Peyer's patch (tissue), 4 donors: ENCODE measurements around the gene CFD.

ENCODE experiments used
- POLR2A ChIP-seq, 2 donors: fragments of 450-650 bp; IDR thresholded peaks; one replicate each; pipeline ENCODE4 v1.5.1; 2017; ENCODE audit warnings: antibody characterized with exemption in 2 of 2, mild to moderate bottlenecking in 2 of 2, moderate library complexity in 2 of 2
- TF ChIP-seq, protein P1 (sequence below), 6 experiments: fragments of 450-650 bp in 4 of 6; fragments of 200-600 bp in 2 of 6; sonication (generic) in 1 of 6; IDR thresholded peaks; one replicate each; pipeline ENCODE4 v1.5.1; 2017 to 2019; ENCODE audit warnings: antibody characterized with exemption in 6 of 6, mild to moderate bottlenecking in 3 of 6, moderate library complexity in 1 of 6

DNA sequence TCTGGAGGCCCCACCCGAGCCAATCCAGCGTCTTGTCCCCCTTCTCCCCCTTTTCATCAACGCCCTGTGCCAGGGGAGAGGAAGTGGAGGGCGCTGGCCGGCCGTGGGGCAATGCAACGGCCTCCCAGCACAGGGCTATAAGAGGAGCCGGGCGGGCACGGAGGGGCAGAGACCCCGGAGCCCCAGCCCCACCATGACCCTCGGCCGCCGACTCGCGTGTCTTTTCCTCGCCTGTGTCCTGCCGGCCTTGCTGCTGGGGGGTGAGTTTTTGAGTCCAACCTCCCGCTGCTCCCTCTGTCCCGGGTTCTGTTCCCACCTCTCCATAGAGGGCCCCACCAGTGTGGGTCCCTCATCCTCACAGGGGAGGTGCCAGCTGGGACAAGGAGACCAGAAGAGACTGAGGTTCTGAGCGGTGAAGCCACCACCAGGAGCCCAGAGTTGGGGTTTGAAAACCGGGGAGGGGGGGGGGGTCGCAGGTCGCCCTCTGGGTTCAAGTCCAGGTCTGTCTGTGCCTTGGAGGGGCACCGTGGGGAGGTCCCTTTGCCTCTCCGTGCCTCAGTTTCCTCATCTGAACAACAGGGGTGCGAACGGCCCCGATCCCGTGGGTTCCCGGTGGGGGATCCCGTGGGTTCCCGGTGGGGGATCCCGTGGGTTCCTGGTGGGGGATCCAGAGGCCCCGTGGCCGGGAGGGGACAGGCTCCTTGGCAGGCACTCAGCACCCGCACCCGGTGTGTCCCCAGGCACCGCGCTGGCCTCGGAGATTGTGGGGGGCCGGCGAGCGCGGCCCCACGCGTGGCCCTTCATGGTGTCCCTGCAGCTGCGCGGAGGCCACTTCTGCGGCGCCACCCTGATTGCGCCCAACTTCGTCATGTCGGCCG is 7.1 kb upstream of the CFD start, which contains the start of gene ELANE:
- TF ChIP-seq, protein P1, sequence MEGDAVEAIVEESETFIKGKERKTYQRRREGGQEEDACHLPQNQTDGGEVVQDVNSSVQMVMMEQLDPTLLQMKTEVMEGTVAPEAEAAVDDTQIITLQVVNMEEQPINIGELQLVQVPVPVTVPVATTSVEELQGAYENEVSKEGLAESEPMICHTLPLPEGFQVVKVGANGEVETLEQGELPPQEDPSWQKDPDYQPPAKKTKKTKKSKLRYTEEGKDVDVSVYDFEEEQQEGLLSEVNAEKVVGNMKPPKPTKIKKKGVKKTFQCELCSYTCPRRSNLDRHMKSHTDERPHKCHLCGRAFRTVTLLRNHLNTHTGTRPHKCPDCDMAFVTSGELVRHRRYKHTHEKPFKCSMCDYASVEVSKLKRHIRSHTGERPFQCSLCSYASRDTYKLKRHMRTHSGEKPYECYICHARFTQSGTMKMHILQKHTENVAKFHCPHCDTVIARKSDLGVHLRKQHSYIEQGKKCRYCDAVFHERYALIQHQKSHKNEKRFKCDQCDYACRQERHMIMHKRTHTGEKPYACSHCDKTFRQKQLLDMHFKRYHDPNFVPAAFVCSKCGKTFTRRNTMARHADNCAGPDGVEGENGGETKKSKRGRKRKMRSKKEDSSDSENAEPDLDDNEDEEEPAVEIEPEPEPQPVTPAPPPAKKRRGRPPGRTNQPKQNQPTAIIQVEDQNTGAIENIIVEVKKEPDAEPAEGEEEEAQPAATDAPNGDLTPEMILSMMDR (IDR thresholded peaks at IDR 0.05), result no peak
- TF ChIP-seq POLR2A (IDR thresholded peaks at IDR 0.05), result no peak
